Naive thymus-derived CD8-positive, alpha-beta T cell (primary cell): ENCODE data around the gene EFCAB11. TPM values are rescaled to one million over a fixed set of nuclear protein-coding genes. Genes with fewer than 3 reads are reported as not detected.

ENCODE experiments used
- ATAC-seq, 2 donors: fragments of 150-1000 bp; cut with Tn5 transposase in 1 of 2; sonication (Bioruptor Pico), chemical (Tn5 transposase) in 1 of 2; 1 replicate in 1 of 2; 2 replicates in 1 of 2; pipeline ENCODE4 v1.10.0; 2021; ENCODE audit warnings: mild to moderate bottlenecking in 2 of 2, moderate library complexity in 2 of 2
- POLR2A ChIA-PET: fragments of 350-600 bp; sonication (Branson Sonifier 250); formaldehyde crosslinking; loops from one replicate; lab custom pipeline; 2021; ENCODE audit warnings: antibody characterized with exemption; lab: Charles Lee
- DNase-seq, 10 donors: peaks; one replicate each; pipeline versions ENCODE4 v3.0.0 to v3.0.0-alpha.2; 2020 to 2022
- H3K27ac Mint-ChIP-seq, 10 donors: one replicate each; pipeline ENCODE4 v1.8.0; 2020 to 2022; ENCODE audit warnings: mild to moderate bottlenecking in 10 of 10, mixed read lengths in 10 of 10, moderate library complexity in 4 of 10, inconsistent platforms in 1 of 10
- H3K27me3 Mint-ChIP-seq, 5 donors: one replicate each; pipeline ENCODE4 v1.8.0; 2021 to 2022; ENCODE audit warnings: mixed read lengths in 5 of 5
- H3K36me3 Mint-ChIP-seq, 3 donors: one replicate each; pipeline ENCODE4 v1.8.0; 2020 to 2022; ENCODE audit warnings: mixed read lengths in 3 of 3, mild to moderate bottlenecking in 2 of 3, inconsistent platforms in 1 of 3
- H3K4me1 Mint-ChIP-seq, 4 donors: one replicate each; pipeline ENCODE4 v1.8.0; 2021 to 2022; ENCODE audit warnings: mixed read lengths in 4 of 4
- H3K4me3 Mint-ChIP-seq, 10 donors: one replicate each; pipeline ENCODE4 v1.8.0; 2020 to 2022; ENCODE audit warnings: mild to moderate bottlenecking in 10 of 10, mixed read lengths in 10 of 10, moderate library complexity in 6 of 10, inconsistent platforms in 1 of 10
- H3K9me3 Mint-ChIP-seq, 9 donors: one replicate each; pipeline ENCODE4 v1.8.0; 2020 to 2022; ENCODE audit warnings: mixed read lengths in 9 of 9, mild to moderate bottlenecking in 3 of 9, inconsistent platforms in 1 of 9, moderate library complexity in 1 of 9
- polyA plus RNA-seq, 3 donors: library from polyadenylated mRNA; unstranded; fragments of 300-500 nt; fragmentation: Illumina TruSeq; gene quantifications; one replicate each; pipeline ENCODE4 v1.2.3, GENCODE V29; 2021
- total RNA-seq, 8 experiments: library from RNA in 2 of 8; stranded (reverse) in 2 of 8; gene quantifications; one replicate each; pipeline ENCODE4 v1.2.3 and lab custom pipeline; 2021 to 2026

EFCAB11 gene
- total and polyA plus RNA-seq, 5 experiments from 2014 or later, result 1.2 to 6.8 (median 2.7) TPM

DNA sequence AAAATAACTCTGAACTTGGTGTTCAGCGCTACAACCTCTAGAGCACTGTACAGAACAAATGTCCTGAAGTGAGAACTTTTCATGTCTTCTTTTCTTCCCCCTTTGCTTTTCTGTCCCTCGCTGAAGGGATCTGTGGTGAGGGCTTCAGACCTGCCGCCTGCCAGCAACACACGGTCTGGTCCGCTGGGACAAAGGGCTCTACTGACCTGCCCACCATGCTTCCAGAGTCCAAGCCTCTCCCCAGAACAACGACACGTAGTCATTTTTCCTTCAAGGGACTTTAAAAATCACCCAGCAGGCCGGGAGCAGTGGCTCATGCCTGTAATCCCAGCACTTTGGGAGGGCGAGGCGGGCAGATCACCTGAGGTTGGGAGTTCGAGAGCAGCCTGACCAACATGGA is 140.4 kb downstream of the EFCAB11 start:
- H3K36me3 Mint-ChIP-seq, result no peaks in the 10 kb centered on the region
- DNase-seq, result no peak
- H3K4me1 Mint-ChIP-seq, result no peaks in the 10 kb centered on the region
- no peak overlapping the region for H3K27ac Mint-ChIP-seq
- POLR2A ChIA-PET, result no interaction called here
- peaks cover 0 to 3% (median 0%) of the 10 kb centered on the region in 9 donors for H3K9me3 Mint-ChIP-seq
- no peak for ATAC-seq
- no peak overlapping the region for H3K4me3 Mint-ChIP-seq
- peaks cover 0 to 4% (median 2%) of the 10 kb centered on the region in 5 donors for H3K27me3 Mint-ChIP-seq

DNA sequence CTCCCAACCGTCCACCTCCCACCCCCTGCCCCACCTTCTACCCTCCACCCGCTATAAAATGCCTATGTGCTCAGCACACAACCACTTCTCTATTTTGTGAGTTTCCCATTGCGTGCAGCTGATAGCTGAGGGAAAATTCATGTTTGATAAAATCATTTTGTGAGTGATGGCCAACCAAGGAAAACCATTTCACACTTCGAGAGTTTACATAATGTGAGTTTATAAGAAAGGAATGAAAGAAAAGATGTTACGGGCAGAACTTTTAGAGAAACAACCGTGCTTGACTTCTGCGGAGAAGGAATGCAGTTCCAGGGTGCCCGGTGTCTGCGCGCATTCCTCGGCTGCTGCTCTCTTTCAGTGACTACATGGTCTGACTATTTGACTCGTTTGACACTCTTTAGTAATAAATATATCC is 140.9 kb downstream of the EFCAB11 start:
- POLR2A ChIA-PET, result no interaction called here
- no peak for DNase-seq
- no peak for ATAC-seq
- no peak overlapping the region for H3K27ac Mint-ChIP-seq
- no peaks in the 10 kb centered on the region for H3K36me3 Mint-ChIP-seq
- no peaks in the 10 kb centered on the region for H3K4me1 Mint-ChIP-seq
- peaks cover 0 to 3% (median 0%) of the 10 kb centered on the region in 9 donors for H3K9me3 Mint-ChIP-seq
- H3K4me3 Mint-ChIP-seq, result no peak overlapping the region
- H3K27me3 Mint-ChIP-seq, result peaks cover 0 to 4% (median 2%) of the 10 kb centered on the region in 5 donors

DNA sequence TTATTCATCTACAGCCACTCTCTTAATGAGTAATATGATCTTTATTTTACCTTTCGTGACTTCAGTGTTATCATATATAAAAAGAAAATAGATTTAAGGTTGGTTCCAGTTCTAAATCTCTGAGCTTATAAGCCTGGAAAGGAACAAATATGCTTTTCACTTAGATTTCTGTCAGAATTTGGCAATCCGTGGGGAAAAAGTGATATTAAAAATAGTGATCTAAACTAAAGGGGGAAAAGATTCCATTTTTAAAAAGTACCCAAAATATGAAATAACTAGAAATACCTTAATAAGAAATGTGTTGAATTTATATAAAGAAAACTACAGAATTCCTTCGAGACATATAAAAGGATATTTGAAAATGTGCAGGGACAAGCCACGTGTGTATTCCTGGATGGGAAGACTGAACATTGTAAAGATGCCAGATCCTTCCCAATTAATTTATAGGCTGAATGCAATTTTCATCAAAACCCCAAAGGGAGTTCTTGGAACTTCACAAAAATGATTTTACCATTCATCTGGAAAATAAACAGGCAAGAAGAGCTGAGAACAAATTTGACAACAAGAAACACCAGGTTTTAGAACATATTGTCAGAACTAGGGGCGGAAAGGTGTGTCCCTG is 142.5 kb downstream of the EFCAB11 start:
- ATAC-seq (no peak), DNase-seq (no peak)
- Mint-ChIP-seq H3K4me3 (no peak overlapping the region), H3K27me3 (peaks cover 0 to 4% (median 0%) of the 10 kb centered on the region in 5 donors), H3K36me3 (no peaks in the 10 kb centered on the region), H3K27ac (no peak overlapping the region), H3K9me3 (peaks cover 0 to 3% (median 0%) of the 10 kb centered on the region in 9 donors), H3K4me1 (no peaks in the 10 kb centered on the region)
- POLR2A ChIA-PET, result no interaction called here

DNA sequence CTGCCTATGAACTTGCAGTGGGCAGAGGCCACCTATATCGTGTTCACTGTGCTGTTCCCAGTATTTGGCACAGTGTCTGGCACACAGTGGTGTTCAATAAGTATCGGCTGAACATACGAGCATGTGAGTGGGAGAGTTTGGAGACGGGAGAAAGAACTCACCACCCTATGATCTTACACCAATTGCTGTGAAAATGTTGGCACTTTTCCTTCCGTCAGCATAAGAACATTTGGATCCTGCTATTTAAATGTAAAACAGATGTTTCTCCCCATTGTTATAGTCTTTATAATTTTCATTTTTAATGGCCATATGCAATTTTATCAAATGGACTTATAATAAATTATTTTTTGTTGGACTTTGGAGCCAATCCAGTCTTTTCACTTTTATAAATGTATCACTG is 144.4 kb downstream of the EFCAB11 start:
- peaks cover 0 to 3% (median 0%) of the 10 kb centered on the region in 9 donors for H3K9me3 Mint-ChIP-seq
- POLR2A ChIA-PET, result no interaction called here
- ATAC-seq (no peak), DNase-seq (no peak)
- H3K36me3 Mint-ChIP-seq, result no peaks in the 10 kb centered on the region
- H3K27ac Mint-ChIP-seq, result no peak overlapping the region
- H3K27me3 Mint-ChIP-seq, result peaks cover 0 to 6% (median 0%) of the 10 kb centered on the region in 5 donors
- no peaks in the 10 kb centered on the region for H3K4me1 Mint-ChIP-seq
- H3K4me3 Mint-ChIP-seq, result no peak overlapping the region

DNA sequence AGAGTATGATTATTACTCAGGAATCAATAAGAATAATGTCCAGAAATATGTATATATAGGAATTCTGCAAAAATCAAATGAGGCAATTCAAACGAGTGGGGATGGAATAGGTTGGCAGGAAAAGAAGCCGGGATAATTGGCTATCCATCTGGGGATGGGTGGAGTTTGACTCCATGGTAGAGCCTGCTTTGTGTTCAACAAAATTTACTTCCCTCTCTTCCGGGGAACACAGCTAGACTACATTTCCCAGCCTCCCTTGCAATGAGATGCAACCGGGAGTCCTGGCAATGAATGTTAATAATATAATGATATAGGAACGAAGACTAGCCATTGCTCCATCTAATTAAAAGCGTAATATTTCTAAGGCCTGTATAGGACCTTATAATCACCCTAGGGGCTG is 146.6 kb downstream of the EFCAB11 start:
- POLR2A ChIA-PET, result no interaction called here
- DNase-seq, result no peak
- H3K36me3 Mint-ChIP-seq, result no peaks in the 10 kb centered on the region
- peaks cover 0 to 3% (median 0%) of the 10 kb centered on the region in 5 donors for H3K27me3 Mint-ChIP-seq
- ATAC-seq, result no peak
- no peaks in the 10 kb centered on the region for H3K4me1 Mint-ChIP-seq
- no peak overlapping the region for H3K4me3 Mint-ChIP-seq
- H3K27ac Mint-ChIP-seq, result no peak overlapping the region
- peaks cover 0 to 3% (median 0%) of the 10 kb centered on the region in 9 donors for H3K9me3 Mint-ChIP-seq

- Mint-ChIP-seq H3K36me3 (no peaks in the 10 kb centered on the region), H3K4me3 (no peak overlapping the region), H3K4me1 (no peaks in the 10 kb centered on the region), H3K9me3 (peaks cover 0 to 3% (median 0%) of the 10 kb centered on the region in 9 donors), H3K27ac (no peak overlapping the region), H3K27me3 (peaks cover 0 to 3% (median 0%) of the 10 kb centered on the region in 5 donors)
- no peak for DNase-seq
- no peak for ATAC-seq
- POLR2A ChIA-PET, result no interaction called here
Observed at GRCh38 chr14:89807151-89807550, 147.4 kb downstream of the EFCAB11 start.

GRCh38 chr14:89806451-89806850 is 148.1 kb downstream of the EFCAB11 start:
- no peak overlapping the region for H3K27ac Mint-ChIP-seq
- ATAC-seq (no peak), DNase-seq (no peak)
- peaks cover 0 to 3% (median 0%) of the 10 kb centered on the region in 5 donors for H3K27me3 Mint-ChIP-seq
- H3K4me1 Mint-ChIP-seq, result no peaks in the 10 kb centered on the region
- POLR2A ChIA-PET, result no interaction called here
- no peak overlapping the region for H3K4me3 Mint-ChIP-seq
- peaks cover 0 to 3% (median 0%) of the 10 kb centered on the region in 9 donors for H3K9me3 Mint-ChIP-seq
- H3K36me3 Mint-ChIP-seq, result no peaks in the 10 kb centered on the region

- DNase-seq (no peak), ATAC-seq (no peak)
- H3K4me1 Mint-ChIP-seq, result peaks cover 0 to 2% (median 0%) of the 10 kb centered on the region in 4 donors
- no peak overlapping the region for H3K4me3 Mint-ChIP-seq
- POLR2A ChIA-PET, result no interaction called here
- H3K9me3 Mint-ChIP-seq, result no peaks in the 10 kb centered on the region
- peaks cover 0 to 3% (median 0%) of the 10 kb centered on the region in 5 donors for H3K27me3 Mint-ChIP-seq
- no peak overlapping the region for H3K27ac Mint-ChIP-seq
- no peaks in the 10 kb centered on the region for H3K36me3 Mint-ChIP-seq
Observed at GRCh38 chr14:89805501-89805900, 149.0 kb downstream of the EFCAB11 start.

DNA sequence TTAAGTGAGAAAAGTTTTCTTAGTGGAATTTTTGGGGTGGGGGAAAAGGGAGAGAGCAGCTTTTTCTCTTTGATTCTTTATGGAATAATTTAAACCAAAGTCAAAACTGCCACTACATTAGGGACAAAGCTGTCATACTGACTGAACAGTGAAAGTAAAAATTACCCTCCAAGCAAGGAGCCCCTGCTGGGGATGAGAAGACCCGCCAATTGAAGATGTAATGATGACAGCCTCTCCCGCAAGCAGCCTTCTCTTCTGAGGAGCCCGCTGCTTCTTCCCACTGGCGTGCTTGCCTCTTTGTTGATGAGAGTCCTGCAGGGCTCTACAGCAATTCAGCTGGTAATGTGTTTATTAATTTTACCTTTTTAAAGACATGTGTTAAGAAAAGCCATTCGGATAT is 151.0 kb downstream of the EFCAB11 start:
- DNase-seq (no peak), ATAC-seq (no peak)
- no peaks in the 10 kb centered on the region for H3K36me3 Mint-ChIP-seq
- POLR2A ChIA-PET, result no interaction called here
- H3K9me3 Mint-ChIP-seq, result no peaks in the 10 kb centered on the region
- no peak overlapping the region for H3K4me3 Mint-ChIP-seq
- H3K27me3 Mint-ChIP-seq, result peaks cover 0 to 3% (median 0%) of the 10 kb centered on the region in 5 donors
- H3K4me1 Mint-ChIP-seq, result peaks cover 0 to 6% (median under 1%) of the 10 kb centered on the region in 4 donors
- no peak overlapping the region for H3K27ac Mint-ChIP-seq

DNA sequence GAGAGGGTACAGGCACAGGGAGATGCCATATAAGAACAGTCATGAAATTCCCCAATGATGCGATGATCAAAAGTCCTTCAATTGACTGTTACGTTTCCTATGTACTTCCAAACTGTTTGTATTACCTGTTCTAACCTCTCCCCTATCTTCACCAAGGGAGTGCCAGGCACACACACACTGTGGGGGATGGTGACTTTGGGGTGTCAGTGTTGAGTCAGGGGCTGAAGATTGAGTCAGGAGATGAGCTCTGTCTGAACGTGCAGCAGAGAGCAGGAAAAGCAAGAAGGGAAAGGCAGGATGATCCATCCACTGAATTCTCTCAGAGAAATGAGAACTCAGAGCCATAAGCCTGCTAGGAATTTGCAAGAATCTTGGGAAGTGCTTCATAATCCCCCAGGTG is 153.4 kb downstream of the EFCAB11 start:
- Mint-ChIP-seq H3K27me3 (peaks cover 0 to 3% (median 0%) of the 10 kb centered on the region in 5 donors), H3K4me3 (no peak overlapping the region), H3K4me1 (peaks cover 0 to 6% (median under 1%) of the 10 kb centered on the region in 4 donors), H3K9me3 (no peaks in the 10 kb centered on the region), H3K36me3 (peaks cover 0 to 3% (median 0%) of the 10 kb centered on the region in 3 donors), H3K27ac (peak overlapping the region in 1 of 10 donors; percentile 5)
- ATAC-seq, result no peak
- no peak for DNase-seq
- POLR2A ChIA-PET, result interaction anchor here (0.7 kb wide), 1 partner anchor 13 kb away, joined by 3 read pairs; no protein-coding TSS in a partner anchor

DNA sequence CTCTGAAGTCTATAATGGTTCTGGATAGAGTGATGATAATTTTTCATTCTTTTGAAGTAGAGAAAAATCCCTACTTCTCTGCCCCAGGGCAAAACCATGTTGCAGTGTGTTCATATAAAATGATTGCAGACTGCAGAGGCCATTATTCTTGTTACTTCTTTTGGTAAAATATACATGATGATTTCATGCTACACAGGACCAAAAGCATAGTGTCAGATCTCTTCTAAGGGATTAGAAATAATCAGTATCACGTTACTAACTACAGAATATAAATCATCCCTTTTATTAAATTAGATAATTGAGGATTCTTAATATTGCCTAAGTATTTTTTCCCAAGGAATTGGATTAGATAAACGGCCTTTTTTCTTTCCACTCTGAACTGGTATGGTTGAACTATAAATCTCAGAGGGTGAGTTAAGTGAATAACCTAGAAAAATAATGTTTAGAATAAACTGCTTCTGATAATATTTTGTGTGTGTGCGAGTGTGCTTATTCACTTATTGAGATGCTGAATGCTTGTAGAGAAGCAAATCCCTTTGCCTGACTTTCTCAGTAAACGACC is 156.2 kb downstream of the EFCAB11 start:
- Mint-ChIP-seq H3K4me3 (no peak overlapping the region), H3K9me3 (no peaks in the 10 kb centered on the region), H3K4me1 (peaks cover 0 to 6% (median under 1%) of the 10 kb centered on the region in 4 donors), H3K27ac (no peak overlapping the region), H3K36me3 (peaks cover 0 to 3% (median 0%) of the 10 kb centered on the region in 3 donors), H3K27me3 (peaks cover 0 to 3% (median 0%) of the 10 kb centered on the region in 5 donors)
- POLR2A ChIA-PET, result no interaction called here
- no peak for DNase-seq
- ATAC-seq, result no peak

GRCh38 chr14:89797148-89797547 is 157.4 kb downstream of the EFCAB11 start:
- ATAC-seq (no peak), DNase-seq (no peak)
- Mint-ChIP-seq H3K27me3 (peaks cover 0 to 3% (median 0%) of the 10 kb centered on the region in 5 donors), H3K9me3 (no peaks in the 10 kb centered on the region), H3K27ac (no peak overlapping the region), H3K4me3 (no peak overlapping the region), H3K36me3 (peaks cover 0 to 3% (median 0%) of the 10 kb centered on the region in 3 donors), H3K4me1 (peaks cover 0 to 6% (median under 1%) of the 10 kb centered on the region in 4 donors)
- POLR2A ChIA-PET, result no interaction called here

GRCh38 chr14:89794096-89794495 is 160.4 kb downstream of the EFCAB11 start:
- ATAC-seq (no peak), DNase-seq (no peak)
- Mint-ChIP-seq H3K27me3 (peaks cover 0 to 2% (median 0%) of the 10 kb centered on the region in 5 donors), H3K9me3 (no peaks in the 10 kb centered on the region), H3K27ac (no peak overlapping the region), H3K4me1 (peaks cover 0 to 2% (median under 1%) of the 10 kb centered on the region in 4 donors), H3K4me3 (no peak overlapping the region), H3K36me3 (peaks cover 0 to 3% (median 0%) of the 10 kb centered on the region in 3 donors)
- POLR2A ChIA-PET, result no interaction called here
